ENCODE measurements around the gene CHP2. TPM values are rescaled to one million over a fixed set of nuclear protein-coding genes. Genes with fewer than 3 reads are reported as not detected.

CHP2 gene
- total and polyA plus RNA-seq, 9 of the 15 experiments (the other 6 are each of a cell fraction or from before 2014, with no cell fraction given) = 0.23 to 1.1 (median 0.80) TPM

DNA sequence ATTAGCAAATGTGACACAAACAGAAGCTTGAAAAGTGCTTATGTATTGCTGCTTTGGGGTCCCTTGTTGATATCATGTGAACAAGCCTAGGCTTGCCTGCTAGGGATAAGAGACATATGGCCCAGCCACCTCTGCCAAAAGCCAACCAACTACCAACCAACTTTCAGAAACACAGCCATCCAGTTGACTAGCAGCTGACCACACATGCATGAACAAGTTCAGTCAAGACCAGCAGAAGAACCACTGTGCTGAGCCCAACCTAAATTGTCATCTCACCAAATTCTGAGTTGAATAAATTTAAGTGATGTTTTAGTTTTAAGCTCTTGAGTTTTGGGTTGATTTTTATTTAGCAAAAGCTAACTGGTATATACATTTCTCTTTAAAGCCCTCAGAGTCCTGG lies 45.3 kb upstream of the CHP2 start:
- no peaks in the 10 kb centered on the region for H4K20me1 ChIP-seq (replicated peaks; ENCODE audit: control insufficient read depth, insufficient read depth, low read length)
- TF ChIP-seq JUN (IDR thresholded peaks at IDR 0.05; ENCODE audit: borderline replicate concordance, low read depth, low read length) (no peak), JUN (CRISPR knock-in tag; IDR thresholded peaks at IDR 0.05; ENCODE audit: borderline replicate concordance) (no peak), HCFC1 (IDR thresholded peaks at IDR 0.05; ENCODE audit: low read depth, low read length) (no peak), PTTG1 (tag; IDR thresholded peaks at IDR 0.05; ENCODE audit: low read depth) (no peak), ZNF324 (CRISPR knock-in tag; IDR thresholded peaks at IDR 0.05) (no peak), SMAD2 (IDR thresholded peaks at IDR 0.05; ENCODE audit: low read depth, low read length) (no peak), RBM34 (IDR thresholded peaks at IDR 0.05; ENCODE audit: borderline replicate concordance, insufficient read depth, low read length) (no peak), ZNF253 (CRISPR knock-in tag; conservative IDR thresholded peaks at IDR 0.05) (no peak), FOXM1 (IDR thresholded peaks at IDR 0.05; ENCODE audit: low read depth) (no peak), FOXM1 (CRISPR knock-in tag; IDR thresholded peaks at IDR 0.05; ENCODE audit: low read depth) (no peak), ZNF282 (CRISPR knock-in tag; IDR thresholded peaks at IDR 0.05) (no peak), MBD2 (IDR thresholded peaks at IDR 0.05; ENCODE audit: borderline replicate concordance, low read depth) (no peak), NFYB (IDR thresholded peaks at IDR 0.05; ENCODE audit: extremely low read depth, insufficient read length) (no peak), ATF1 (CRISPR knock-in tag; IDR thresholded peaks at IDR 0.05) (no peak), ATF1 (tag; IDR thresholded peaks at IDR 0.05) (no peak)
- TF ChIP-seq, protein P1, sequence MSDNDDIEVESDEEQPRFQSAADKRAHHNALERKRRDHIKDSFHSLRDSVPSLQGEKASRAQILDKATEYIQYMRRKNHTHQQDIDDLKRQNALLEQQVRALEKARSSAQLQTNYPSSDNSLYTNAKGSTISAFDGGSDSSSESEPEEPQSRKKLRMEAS (CRISPR knock-in tag; IDR thresholded peaks at IDR 0.05) = no peak
- TF ChIP-seq, protein P2, sequence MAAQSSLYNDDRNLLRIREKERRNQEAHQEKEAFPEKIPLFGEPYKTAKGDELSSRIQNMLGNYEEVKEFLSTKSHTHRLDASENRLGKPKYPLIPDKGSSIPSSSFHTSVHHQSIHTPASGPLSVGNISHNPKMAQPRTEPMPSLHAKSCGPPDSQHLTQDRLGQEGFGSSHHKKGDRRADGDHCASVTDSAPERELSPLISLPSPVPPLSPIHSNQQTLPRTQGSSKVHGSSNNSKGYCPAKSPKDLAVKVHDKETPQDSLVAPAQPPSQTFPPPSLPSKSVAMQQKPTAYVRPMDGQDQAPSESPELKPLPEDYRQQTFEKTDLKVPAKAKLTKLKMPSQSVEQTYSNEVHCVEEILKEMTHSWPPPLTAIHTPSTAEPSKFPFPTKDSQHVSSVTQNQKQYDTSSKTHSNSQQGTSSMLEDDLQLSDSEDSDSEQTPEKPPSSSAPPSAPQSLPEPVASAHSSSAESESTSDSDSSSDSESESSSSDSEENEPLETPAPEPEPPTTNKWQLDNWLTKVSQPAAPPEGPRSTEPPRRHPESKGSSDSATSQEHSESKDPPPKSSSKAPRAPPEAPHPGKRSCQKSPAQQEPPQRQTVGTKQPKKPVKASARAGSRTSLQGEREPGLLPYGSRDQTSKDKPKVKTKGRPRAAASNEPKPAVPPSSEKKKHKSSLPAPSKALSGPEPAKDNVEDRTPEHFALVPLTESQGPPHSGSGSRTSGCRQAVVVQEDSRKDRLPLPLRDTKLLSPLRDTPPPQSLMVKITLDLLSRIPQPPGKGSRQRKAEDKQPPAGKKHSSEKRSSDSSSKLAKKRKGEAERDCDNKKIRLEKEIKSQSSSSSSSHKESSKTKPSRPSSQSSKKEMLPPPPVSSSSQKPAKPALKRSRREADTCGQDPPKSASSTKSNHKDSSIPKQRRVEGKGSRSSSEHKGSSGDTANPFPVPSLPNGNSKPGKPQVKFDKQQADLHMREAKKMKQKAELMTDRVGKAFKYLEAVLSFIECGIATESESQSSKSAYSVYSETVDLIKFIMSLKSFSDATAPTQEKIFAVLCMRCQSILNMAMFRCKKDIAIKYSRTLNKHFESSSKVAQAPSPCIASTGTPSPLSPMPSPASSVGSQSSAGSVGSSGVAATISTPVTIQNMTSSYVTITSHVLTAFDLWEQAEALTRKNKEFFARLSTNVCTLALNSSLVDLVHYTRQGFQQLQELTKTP (IDR thresholded peaks at IDR 0.05; ENCODE audit: low read depth in 1 of 2, partially characterized antibody in 2 of 2) = no peak
- TF ChIP-seq, protein P3, sequence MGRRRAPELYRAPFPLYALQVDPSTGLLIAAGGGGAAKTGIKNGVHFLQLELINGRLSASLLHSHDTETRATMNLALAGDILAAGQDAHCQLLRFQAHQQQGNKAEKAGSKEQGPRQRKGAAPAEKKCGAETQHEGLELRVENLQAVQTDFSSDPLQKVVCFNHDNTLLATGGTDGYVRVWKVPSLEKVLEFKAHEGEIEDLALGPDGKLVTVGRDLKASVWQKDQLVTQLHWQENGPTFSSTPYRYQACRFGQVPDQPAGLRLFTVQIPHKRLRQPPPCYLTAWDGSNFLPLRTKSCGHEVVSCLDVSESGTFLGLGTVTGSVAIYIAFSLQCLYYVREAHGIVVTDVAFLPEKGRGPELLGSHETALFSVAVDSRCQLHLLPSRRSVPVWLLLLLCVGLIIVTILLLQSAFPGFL (CRISPR knock-in tag; IDR thresholded peaks at IDR 0.05) = no peak
- no TSS peak for BruUV-seq (replicated peaks)
- no peak overlapping the region for H3K27ac ChIP-seq (ENCODE audit: extremely low read depth, low read depth, low read length)
- peaks cover 0 to 5% of the 10 kb centered on the region in 2 experiments; a peak in 2 of 5 replicates for H3K27me3 ChIP-seq (ENCODE audit: control insufficient read depth in 2 of 2, insufficient read depth in 2 of 2, low read length in 2 of 2)
- in situ Hi-C loops (cut with MboI) = no loop called here
- H3K36me3 ChIP-seq (ENCODE audit: control insufficient read depth, insufficient read depth, low read length) = no peaks in the 10 kb centered on the region
- DNase-seq (ENCODE audit: extremely low read depth in 1 of 4, low spot score in 3 of 4) (no peak), FAIRE-seq (no peak), ATAC-seq (no peak)
- intact Hi-C loops (cut with micrococcal nuclease) = no loop called here
- H3K4me1 ChIP-seq (replicated peaks in 1 of 2; ENCODE audit: control insufficient read depth in 2 of 2, insufficient read depth in 2 of 2, low read length in 2 of 2) = peaks cover 0 to 16% of the 10 kb centered on the region in 2 experiments; a peak in 2 of 5 replicates
- H3K9me3 ChIP-seq (replicated peaks; ENCODE audit: control insufficient read depth, insufficient read depth, low read depth, low read length) = no peaks in the 10 kb centered on the region
- H2AFZ ChIP-seq (ENCODE audit: low read depth, low read length) = no peak overlapping the region
- H3K4me2 ChIP-seq (ENCODE audit: insufficient read depth, low read length) = no peak overlapping the region
- H3K4me3 ChIP-seq = no peak overlapping the region
- no peaks in the 10 kb centered on the region for H3K9me1 ChIP-seq (ENCODE audit: control insufficient read depth, insufficient read depth, low read length)
- ChIA-PET CTCF (ENCODE audit: low intra/inter-chr PET ratio) (no interaction called here), POLR2A (interaction anchor here (0.8 to 3.1 kb wide), 6 partner anchors 9 to 68 kb away, joined by 3 to 13 read pairs (median 4); partner anchors contain the start of genes DCTN5 and PALB2)
- no peaks in the 10 kb centered on the region for H3K79me2 ChIP-seq (ENCODE audit: control insufficient read depth, insufficient read depth, low read length)
- no peak overlapping the region; a peak in 1 of 4 replicates for H3K9ac ChIP-seq (ENCODE audit: insufficient read depth in 1 of 2, low read depth in 2 of 2, low read length in 2 of 2)

Measured in K562 (cell line).